ENCODE data around the gene ASB4. TPM values are rescaled to one million over a fixed set of nuclear protein-coding genes. Genes with fewer than 3 reads are reported as not detected.

Gene ASB4, protein sequence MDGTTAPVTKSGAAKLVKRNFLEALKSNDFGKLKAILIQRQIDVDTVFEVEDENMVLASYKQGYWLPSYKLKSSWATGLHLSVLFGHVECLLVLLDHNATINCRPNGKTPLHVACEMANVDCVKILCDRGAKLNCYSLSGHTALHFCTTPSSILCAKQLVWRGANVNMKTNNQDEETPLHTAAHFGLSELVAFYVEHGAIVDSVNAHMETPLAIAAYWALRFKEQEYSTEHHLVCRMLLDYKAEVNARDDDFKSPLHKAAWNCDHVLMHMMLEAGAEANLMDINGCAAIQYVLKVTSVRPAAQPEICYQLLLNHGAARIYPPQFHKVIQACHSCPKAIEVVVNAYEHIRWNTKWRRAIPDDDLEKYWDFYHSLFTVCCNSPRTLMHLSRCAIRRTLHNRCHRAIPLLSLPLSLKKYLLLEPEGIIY
- 0.69 TPM for total RNA-seq

DNA sequence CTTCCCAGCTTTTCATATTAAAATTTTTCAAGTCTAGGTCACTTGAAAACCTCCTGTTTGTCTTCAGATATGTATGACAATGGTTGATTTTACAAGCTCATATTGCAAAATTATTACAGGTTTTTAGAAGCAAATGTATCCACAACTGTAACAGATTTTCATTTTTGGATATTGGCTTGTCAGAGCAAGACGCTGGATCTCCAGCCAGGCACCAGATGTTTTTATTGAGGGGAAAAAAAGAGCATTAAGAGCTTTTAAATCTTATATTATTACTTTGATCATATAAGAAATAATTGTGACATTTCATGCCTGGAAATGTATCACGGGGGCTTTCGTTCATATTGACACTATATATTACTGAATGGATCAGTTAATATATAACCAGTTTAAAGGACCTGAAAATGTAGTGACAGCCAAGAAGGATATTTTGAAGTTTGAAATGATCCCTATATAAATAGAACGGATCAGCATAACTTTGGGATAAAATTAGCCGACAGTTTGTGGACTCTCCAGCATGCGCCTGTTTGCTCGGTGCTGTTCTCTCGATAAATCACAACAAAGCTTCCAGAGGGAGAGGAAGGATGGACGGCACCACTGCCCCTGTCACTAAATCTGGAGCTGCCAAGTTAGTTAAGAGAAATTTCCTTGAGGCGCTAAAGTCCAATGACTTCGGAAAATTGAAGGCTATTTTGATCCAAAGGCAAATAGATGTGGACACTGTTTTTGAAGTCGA, at the start of gene ASB4:
Gene ASB4 (plus strand): TSS at position 553 of the 733 bp plus-strand sequence. CDS start 29 bp downstream, at position 582.

Other genes with a start within 250 kb of the ASB4 start
- gene PON1, start 161.4 kb upstream of the ASB4 start, total RNA-seq = 1.2 TPM
- 0.92 TPM for gene PON3, start 89.6 kb upstream of the ASB4 start, total RNA-seq
- 141 TPM for gene PON2, start 50.9 kb upstream of the ASB4 start, total RNA-seq
- gene PDK4, start 110.6 kb downstream of the ASB4 start, total RNA-seq = 8.3 TPM